HPDE6-E6E7 (cell line): ENCODE measurements around the gene GYPC.
"Not testable (repeated sequence)": the region's sequence is repeated elsewhere in the genome, so short reads cannot be mapped to it uniquely, and the experiment has no call there.

Experiments used
- DNase-seq: peaks from one replicate; pipeline ENCODE4 v3.0.0; 2011; ENCODE audit warnings: missing footprints; ENCODE audit errors: extremely low spot score

GYPC gene

GRCh38 chr2:126699716-126700581, 44.0 kb downstream of the GYPC start:
- DNase-seq: no peak

GRCh38 chr2:126700677-126701076, 44.7 kb downstream of the GYPC start:
- DNase-seq: no peak

DNA sequence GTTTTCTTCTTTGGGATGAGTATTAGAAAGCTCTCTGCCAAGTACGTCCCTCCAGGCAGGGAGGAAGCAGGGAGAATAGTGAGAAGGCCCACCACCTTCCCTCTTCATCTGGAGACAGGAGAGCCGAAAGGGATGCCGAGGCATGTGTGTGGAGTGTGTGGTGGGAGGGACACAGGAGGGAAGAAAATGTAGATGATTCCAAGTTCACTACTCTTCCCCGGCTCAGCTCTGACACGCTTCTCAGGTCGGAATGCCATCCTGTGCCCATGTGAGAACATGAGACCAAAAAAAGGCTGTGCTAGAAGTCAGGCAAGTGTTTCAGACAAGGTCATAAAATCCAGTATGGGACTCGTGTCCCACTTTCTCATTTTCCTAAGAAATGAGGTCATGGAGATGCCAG, 47.4 kb downstream of the GYPC start:
- DNase-seq: no peak

DNA sequence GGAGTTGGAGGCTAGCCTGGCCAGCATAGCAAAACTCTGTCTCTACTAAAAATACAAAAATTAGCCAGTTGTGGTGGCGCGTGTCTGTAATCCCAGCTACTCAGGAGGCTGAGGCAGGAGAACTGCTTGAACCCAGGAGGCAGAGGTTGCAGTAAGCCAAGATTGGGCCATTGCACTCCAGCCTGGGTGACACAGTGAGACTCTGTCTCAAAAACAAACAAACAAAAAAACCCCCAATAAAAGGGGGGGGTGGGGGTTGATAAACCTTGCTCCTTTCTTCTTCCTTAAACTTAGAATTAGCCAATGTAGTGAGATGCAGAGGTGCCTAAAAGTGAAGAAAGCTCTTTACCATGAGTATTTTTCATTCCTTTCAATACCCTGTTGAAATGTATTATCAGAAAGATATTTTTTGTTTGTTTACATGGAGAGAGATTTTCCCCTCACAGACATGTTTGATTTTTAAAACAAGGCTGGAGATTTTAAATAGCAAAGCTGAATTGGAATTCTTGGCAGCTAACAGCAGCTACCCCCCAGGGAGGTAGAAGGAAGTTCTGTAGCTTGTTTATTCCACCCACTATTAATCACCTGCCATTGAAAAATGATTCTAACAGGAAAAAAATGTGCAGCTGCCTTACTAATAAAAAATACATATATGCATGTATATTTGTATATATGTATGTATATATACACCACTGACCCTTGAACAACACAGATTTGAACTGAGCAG, 48.6 kb downstream of the GYPC start:
- DNase-seq: no peak

- no peak for DNase-seq
Measured at GRCh38 chr2:126707191-126707590, 51.2 kb downstream of the GYPC start.

DNA sequence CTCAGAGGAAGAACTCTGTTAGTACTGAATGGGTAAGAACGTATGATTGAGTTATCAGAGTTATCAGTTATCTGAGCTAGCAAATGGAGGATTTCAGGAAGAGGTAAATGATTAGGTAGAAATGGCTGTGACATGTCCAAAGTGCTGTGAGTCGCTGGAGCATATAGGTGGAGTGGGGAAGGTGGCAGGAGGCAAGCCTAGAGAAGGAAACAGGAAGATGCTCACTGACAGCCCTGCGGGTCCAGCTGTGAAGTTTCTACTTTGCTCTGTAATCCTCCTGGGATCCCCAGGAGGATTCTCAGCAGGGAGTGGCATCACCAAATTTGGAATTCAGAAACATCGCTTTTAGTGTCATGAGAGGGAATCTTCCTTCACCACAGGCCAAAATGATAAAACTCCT, 52.0 kb downstream of the GYPC start:
- DNase-seq: no peak

- DNase-seq: no peak
Measured at GRCh38 chr2:126714191-126714965, 58.4 kb downstream of the GYPC start.

- no peak for DNase-seq
Measured at GRCh38 chr2:126715111-126715510, 59.2 kb downstream of the GYPC start.

DNA sequence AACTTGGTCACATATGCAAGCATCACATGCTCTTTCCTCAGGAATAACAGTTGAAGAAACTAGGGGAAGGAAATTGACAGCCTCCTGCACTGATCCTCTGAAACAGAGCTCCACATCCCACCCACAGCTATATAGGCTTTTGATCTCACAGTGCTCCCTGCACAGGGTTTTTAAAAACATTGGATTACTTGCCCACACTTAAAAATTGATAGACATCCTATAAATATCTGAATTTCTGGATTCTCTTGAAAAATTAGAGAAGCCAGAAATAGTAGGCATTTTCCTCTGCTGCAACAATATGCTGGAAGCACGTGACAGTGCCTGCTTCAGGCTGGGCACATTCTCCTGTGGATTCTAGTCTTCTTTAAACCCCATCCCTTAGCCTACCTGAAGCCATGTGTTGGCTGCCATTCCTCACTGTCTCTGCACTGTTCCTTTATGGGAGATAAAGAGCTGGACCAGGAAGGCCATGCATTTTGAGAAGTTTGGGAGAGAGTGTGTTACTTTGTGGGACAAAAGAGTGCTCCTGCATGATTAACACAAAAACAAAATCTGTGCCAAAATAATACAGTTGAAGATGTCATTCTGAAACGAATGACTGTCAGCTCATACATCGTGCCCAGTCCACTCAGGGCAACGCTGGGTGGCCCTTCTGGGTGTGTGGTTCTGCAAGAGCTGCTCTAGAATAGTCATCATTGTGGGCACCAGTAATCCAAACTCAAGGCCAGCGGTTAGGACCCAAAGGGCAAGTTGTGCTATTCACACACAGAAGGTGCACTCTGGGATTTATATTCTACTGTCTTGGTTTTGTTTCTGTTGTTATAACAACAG, 59.8 kb downstream of the GYPC start:
- DNase-seq: no peak

- not testable (repeated sequence) for DNase-seq
Measured at GRCh38 chr2:126717277-126717676, 61.3 kb downstream of the GYPC start.

DNA sequence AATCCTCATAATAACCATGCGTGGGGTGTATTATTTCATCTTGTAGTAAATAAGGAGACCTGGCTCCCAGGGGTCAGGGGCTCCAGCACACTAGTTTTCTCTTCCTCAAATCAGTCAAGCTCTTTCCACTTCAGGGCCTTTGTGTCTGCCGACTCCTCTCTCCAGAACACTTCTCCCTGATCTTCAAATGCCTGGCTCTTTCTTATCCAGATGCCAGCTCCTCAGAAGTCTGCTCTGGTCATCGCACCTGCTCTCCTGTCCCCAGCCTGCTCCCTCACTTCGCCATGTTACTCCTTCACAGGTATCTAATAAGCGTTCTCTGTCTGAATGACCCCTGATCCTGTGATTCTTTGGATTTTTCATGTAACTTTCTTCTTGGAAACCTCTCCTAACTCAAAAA, 62.0 kb downstream of the GYPC start:
- DNase-seq: no peak

GRCh38 chr2:126719191-126719832, 63.4 kb downstream of the GYPC start:
- no peak for DNase-seq

- no peak for DNase-seq
Measured at GRCh38 chr2:126719833-126720351, 63.9 kb downstream of the GYPC start.

DNA sequence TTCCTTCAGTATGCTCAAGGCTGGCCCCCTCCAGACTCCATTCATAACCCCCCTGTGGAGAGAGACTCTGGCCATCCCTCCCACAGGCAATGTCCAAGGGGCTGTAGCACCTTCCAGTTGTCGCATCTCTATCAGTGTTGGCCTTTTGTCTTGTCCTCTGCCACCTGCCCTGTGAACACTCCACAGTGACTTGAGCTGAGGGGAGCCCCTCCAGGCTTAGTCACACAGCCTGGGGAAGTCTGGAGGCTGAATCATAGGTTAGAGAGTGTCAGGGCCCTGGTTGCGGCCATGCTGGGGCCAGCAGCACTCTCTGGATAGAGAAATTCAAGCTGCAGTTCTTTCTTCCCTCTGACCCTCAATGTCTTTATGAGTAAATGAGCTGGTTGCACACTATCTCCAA, 64.7 kb downstream of the GYPC start:
- DNase-seq: no peak

GRCh38 chr2:126722081-126722480, 66.1 kb downstream of the GYPC start:
- no peak for DNase-seq

- DNase-seq: no peak
Measured at GRCh38 chr2:126722546-126722945, 66.6 kb downstream of the GYPC start.

- DNase-seq: no peak
Measured at GRCh38 chr2:126723281-126723815, 67.4 kb downstream of the GYPC start.

DNA sequence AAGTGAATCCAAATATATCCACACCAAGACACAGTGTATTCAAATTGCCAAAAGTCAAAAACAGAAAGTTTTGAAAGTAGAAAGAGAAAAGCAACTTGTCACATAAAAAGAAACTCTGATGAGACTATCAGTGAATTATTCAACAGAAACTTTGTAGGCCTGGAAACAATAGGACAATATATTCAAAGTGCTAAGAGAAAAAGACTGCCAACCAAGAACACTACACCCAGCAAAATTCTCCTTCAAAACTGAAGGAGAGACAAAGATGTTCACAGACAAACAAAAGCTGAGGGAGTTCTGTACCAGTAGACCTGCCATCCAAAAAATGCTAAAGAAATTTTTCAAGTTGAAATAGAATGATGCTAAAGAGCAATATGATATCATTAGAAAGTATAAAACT, 69.6 kb downstream of the GYPC start:
- no peak for DNase-seq

- no peak for DNase-seq
Measured at GRCh38 chr2:126729896-126730295, 73.9 kb downstream of the GYPC start.

GRCh38 chr2:126730655-126731054, 74.7 kb downstream of the GYPC start:
- no peak for DNase-seq
